Inflammatory macrophage treated with lipopolysaccharide for 1 hour (primary cell): ENCODE results near the gene KIAA0930.

Experiments
- DNase-seq, 2 donors: peaks; one replicate each; pipeline ENCODE4 v3.0.0-alpha.2; 2020 to 2022

KIAA0930 gene

DNA sequence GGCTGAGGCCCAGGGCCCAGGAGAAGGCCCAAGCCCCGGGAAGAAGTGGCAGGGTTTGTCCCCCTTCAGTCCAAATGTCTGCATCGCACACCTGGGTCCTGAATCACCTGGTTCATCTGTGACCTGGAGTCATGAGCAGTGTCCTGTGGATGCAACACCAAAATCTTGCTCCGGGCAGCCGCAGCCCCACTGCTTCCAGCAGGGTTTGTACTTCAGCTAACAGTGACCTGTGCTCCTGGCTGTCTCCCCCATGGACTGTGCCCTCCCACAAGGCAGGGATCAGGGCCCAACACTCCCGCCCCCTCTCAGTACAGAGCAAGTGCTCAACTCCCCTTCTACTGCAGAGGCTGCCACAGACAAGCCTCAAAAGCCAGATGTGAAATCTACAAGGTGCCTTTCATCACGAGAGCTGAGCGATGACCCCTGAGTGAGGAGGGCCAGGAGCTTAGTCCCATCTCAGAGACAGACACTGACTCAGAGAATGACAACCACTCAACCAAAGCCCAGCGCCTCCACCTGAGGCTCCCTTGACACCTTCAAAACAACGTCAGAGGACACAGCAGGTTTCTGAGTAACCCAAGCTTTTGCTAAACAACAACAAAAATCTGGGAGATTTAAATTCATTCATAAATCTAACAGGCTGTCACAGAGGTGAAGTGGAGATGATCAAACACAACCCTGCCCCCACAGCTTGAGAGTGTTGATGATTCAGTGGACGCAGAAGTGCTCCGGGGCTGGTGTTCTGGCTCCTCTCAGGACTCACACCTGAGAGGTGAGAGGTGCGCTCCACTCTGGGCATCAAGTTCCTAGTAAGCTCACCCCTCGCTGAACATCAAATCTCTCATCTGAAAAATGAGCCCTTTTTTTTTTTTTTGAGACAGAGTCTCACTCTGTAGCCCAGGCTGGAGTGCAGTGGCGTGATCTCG, 3.4 kb downstream of the KIAA0930 start:
- no peak for DNase-seq

- DNase-seq: no peak
Measured at GRCh38 chr22:45235851-45236342, 4.8 kb downstream of the KIAA0930 start.

GRCh38 chr22:45235101-45235777, 5.5 kb downstream of the KIAA0930 start:
- peak; percentile 39 to 69 for DNase-seq

- DNase-seq: no peak
Measured at GRCh38 chr22:45233827-45234226, 6.9 kb downstream of the KIAA0930 start.

- DNase-seq: no peak
Measured at GRCh38 chr22:45233386-45233785, 7.3 kb downstream of the KIAA0930 start.

DNA sequence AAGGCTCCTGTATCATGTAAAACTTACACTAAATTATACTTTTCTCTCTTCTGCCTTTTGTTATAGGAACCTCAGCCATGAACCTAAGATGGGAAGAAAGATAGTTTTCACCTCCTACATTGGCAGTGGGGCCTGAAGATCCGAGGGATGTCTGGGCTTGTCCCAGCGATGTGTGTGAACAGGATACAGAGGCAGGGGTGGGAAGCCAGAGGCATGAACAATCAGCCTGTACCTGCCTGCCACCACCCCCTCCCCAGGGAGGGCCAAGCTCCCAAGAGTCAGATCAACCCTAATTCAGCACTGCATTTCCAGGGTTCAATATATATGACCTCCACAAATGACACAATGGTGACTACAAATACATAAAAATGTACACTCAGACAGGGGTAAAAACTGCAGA, 9.4 kb downstream of the KIAA0930 start:
- no peak for DNase-seq

GRCh38 chr22:45230026-45230721, 10.5 kb downstream of the KIAA0930 start:
- DNase-seq: peak; percentile 49 to 54

- no peak for DNase-seq
Measured at GRCh38 chr22:45229181-45229580, 11.5 kb downstream of the KIAA0930 start.

DNA sequence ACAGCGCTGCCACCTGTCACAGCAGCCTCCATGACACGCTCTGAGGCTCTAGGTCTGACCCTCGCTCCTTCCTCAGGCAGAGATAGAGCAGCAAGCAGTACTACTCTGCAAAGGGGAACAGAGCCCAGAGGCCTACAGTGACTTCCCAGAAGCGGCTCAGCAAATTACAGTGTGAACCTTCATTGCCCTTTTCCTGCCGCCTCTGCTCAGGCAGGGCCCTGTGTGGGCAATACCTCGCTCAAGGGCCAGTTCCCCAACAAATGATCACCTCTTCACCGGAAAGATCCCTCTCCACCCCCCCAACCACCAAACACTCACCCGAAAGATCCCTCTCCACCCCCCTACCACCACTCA, 12.3 kb downstream of the KIAA0930 start:
- DNase-seq: peak; percentile 62 to 65

DNA sequence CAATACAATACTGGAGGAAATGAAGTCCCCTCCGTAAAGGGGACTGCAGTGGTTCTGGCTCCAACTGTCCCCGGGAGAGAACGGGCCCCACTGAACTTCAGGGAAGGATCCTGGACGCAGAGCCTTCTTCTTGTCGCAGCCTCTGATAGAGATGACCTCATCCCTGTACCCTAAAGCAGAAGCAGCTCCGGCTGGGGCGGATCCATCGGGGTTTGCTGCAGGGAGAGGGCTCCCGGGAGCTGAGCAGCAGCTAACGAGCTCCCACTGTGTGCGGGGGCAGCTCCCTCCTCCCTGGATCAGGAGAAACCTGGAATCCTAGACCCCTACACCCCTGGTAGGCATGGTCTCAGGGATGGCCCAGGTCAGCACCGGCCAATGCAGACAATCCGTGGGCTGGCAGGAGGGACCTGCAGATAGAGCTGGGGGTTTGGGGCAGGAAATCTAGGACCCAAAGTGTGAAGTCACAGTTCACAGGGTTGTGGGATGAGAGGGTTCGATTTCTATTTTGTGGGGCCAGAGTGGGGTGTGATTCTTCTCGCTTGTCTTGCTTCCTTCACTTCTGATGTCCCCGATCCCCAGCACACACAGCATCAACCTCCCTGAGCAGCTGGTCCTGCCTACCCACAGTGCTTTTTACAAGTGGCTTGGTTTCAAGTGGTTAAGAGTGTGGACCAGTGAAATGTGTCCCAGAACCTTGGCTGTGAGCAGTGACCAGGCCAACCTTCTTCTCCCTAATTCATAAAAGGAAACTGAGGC, 12.9 kb downstream of the KIAA0930 start:
- peak; percentile 69 to 79 for DNase-seq

- peak; percentile 81 to 94 for DNase-seq
Measured at GRCh38 chr22:45226503-45227186, 14.0 kb downstream of the KIAA0930 start.

DNA sequence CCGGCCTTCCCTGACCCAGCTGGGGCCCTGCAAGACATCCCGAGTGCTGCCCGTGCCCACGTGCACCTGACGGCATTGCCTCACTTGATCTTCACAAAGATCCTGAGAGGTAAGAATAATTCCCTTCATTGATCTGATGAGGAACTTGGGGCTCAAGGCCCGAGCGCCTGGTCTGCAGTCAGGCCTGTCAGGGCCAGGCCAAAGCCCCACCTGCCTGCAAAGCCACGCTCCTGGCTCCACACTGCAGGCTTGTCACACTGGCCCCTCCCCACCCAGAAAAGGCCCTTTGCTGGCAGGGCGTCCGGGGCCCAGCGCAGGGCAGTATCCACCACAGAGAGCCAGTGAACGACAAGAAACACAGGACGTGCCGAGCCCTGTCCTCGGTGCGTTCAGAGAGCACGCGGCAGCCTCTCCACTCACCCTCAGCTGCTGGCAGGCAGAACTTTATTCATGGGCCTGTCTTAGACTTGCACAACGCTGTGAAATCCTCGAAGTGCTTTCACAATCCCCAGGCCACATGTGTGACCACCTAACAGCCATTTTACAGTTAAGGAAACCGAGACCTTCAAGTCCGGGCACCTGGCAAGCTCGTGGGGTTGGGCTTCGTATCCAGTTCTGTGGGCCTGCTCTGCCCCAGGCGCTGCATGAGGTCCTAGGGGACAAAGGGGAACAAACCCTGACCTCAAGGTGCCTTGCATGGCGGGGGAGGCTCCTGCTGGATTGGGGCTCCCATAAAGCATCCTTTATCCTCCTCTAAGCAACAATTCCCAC, 14.8 kb downstream of the KIAA0930 start:
- DNase-seq: peak; percentile 88 to 89

DNA sequence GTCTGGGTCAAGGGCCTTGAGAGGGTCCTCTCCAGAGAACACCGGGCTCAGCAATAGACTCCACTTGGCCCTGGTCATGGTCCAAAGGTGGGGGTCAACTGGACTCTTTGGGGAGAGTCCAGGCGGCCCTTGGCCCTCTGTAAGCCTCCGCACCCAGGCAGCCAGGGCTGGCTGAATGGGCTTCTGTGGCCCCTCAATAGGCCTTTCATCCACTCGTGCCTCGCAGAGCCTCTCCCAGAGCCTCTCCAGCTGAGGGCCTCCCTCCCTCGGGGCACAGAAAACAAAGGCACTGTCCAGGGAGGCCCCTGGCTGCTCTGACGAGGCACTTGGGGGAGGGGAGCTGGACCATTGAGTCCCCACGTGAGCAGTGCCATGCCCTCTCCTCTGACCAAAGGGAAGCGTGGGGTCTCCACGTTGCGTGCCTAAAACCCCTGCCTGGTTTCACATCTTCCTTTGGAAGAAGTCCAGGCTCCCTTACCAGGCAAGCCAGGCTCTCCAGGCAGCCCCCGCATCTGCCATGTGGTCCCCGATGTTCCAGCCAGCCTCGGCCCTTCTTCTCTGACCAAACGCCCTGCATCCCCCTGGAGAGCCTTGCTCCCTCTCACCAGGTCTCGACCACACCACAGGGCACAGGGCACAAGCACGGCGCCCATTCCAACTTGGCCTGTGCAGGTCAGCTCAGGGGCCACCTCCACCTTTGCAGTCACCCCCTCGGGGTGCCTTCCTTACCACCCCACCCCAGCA, 15.5 kb downstream of the KIAA0930 start:
- no peak for DNase-seq

GRCh38 chr22:45224331-45224730, 16.4 kb downstream of the KIAA0930 start:
- DNase-seq: no peak

DNA sequence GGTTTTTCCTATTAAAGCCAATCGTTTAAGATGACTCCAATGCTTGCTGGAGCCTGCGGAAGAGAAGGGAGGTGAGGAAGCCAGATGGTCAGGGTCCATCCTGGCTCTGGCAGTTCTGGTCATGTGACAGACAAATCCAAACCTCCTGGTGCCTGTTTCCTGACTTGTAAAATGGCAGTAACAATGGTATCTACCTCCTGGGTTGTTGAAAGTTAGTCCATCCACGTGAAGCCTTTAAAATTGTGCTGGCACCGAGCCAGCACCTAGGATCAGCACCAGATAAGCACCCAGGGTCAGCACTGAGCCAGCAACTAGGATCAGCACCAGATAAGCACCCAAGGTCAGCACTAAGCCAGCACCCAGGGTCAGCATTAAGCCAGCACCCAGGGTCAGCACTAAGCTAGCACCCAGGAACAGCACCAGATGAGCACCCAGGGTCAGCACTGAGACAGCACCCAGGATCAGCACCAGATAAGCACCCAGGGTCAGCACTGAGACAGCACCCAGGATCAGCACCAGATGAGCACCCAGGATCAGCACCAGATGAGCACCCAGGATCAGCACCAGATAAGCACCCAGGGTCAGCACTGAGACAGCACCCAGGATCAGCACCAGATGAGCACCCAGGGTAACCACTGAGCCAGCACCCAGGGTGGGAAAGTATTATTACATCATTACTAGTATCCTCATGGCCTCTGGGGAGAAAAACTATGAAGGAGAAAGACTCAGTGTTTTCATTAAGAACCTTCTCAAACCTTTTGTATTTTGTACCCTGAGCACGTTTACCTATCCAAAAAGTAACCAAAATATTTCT, 17.2 kb downstream of the KIAA0930 start:
- no peak for DNase-seq

DNA sequence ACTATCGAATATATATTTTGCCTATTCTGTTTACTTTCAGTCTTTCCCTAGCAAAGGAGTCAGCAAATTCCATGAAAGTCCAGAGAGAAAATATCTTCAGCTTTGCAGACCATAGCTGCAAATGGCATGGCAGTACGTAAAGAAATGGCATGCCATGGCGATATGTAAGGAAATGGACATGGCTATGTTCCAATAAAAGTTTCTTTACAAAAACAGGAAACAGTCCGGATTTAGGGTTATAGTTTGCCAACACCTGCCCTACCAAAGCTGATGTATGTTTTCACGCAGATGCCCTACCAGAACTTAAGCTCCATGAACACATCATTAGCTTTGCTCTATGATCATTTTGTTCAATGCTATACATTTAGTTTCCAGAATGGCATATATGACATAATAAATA, 19.5 kb downstream of the KIAA0930 start:
- DNase-seq: no peak

GRCh38 chr22:45218976-45219375, 21.7 kb downstream of the KIAA0930 start:
- peak; percentile 84 to 93 for DNase-seq

DNA sequence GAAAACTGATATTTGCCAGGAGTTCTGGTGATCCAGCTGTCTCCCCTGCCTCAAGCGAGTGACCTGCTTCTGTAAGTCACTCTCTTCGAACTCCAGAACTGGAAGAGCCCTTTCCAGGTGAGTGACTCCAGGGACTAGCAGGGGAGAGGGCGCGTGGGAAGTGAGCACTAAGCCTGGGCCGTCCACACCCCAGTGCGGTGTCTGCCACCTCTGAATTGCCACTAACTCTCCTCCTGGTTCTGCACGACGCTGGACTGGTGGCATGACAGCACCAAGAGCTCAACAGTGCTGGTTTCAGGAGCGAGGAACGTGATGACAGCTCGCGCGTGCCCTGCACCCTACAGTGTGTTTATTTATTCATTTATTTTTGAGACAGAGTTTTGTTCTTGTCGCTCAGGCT, 22.9 kb downstream of the KIAA0930 start:
- no peak for DNase-seq

DNA sequence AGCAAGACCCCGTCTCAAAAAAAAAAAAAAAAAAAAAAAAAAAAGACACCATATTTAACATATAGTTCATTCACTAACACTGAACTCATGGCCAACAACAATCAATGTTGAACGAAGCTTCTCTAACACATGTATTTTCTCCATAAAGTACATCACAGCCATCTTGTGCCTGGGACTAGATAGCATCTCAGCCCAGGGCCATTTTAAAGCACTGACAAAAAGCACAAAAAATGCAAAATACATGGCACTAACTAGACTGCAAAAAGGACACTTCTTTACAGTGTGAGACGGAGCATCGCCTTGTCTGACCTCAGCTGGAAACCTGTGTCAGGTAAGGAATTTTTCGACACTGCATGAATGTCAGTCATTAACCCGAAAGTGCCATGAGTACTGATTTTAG, 23.3 kb downstream of the KIAA0930 start:
- DNase-seq: no peak
